GM23338 (cell line): Measurements from ENCODE around the gene GALNT14. TPM values are rescaled to one million over a fixed set of nuclear protein-coding genes. Genes with fewer than 3 reads are reported as not detected.
A peak's percentile ranks its signal among the peaks of the same experiment; 100 is the strongest.
"Not testable (repeated sequence)": the region's sequence is repeated elsewhere in the genome, so short reads cannot be mapped to it uniquely, and the experiment has no call there.

Source experiments
- ATAC-seq: fragments of 200-7000 bp; cut with Tn5 transposase; 3 replicates; pipeline ENCODE4 v1.9.1; 2020
- DNase-seq: peaks from one replicate; pipeline ENCODE4 v3.0.0-alpha.2; 2015; ENCODE audit warnings: low spot score
- H2AFZ ChIP-seq: fragments of 200-600 bp; sonication (generic); 2 replicates; pipeline ENCODE4 v1.8.0; 2016; ENCODE audit warnings: antibody characterized with exemption, mild to moderate bottlenecking, moderate library complexity
- H3F3A ChIP-seq: fragments of 200-600 bp; sonication (generic); replicated peaks from 2 replicates; pipeline ENCODE4 v1.8.0; 2017; ENCODE audit warnings: antibody characterized with exemption, mixed run types, low read depth
- H3K27ac ChIP-seq: fragments of 200-600 bp; sonication (generic); 2 replicates; pipeline ENCODE4 v1.6.1; 2016; ENCODE audit warnings: low read depth
- H3K27me3 ChIP-seq: fragments of 200-600 bp; sonication (generic); 2 replicates; pipeline ENCODE4 v1.8.0; 2016; ENCODE audit warnings: mild to moderate bottlenecking, mixed run types, moderate library complexity; ENCODE audit not compliant: insufficient read depth
- H3K36me3 ChIP-seq: fragments of 200-600 bp; sonication (generic); 2 replicates; pipeline ENCODE4 v1.8.0; 2016; ENCODE audit warnings: mild to moderate bottlenecking; ENCODE audit not compliant: insufficient read depth
- H3K4me1 ChIP-seq: fragments of 200-600 bp; sonication (generic); 2 replicates; pipeline ENCODE4 v1.8.0; 2016; ENCODE audit warnings: mild to moderate bottlenecking, moderate library complexity; ENCODE audit not compliant: insufficient read depth
- H3K4me2 ChIP-seq: fragments of 200-600 bp; sonication (generic); 2 replicates; pipeline ENCODE4 v1.7.1; 2017; ENCODE audit warnings: mixed run types
- H3K4me3 ChIP-seq: fragments of 200-600 bp; sonication (generic); 2 replicates; pipeline ENCODE4 v1.6.1; 2016; ENCODE audit warnings: mixed run types
- H3K79me2 ChIP-seq: fragments of 200-600 bp; sonication (generic); replicated peaks from 2 replicates; pipeline ENCODE4 v1.8.0; 2017; ENCODE audit warnings: mild to moderate bottlenecking; ENCODE audit not compliant: insufficient read depth
- H3K9me2 ChIP-seq: fragments of 200-600 bp; sonication (generic); 2 replicates; pipeline ENCODE4 v1.8.0; 2017; ENCODE audit not compliant: insufficient read depth
- H4K20me1 ChIP-seq: fragments of 200-600 bp; sonication (generic); replicated peaks from 2 replicates; pipeline ENCODE4 v1.8.0; 2017; ENCODE audit warnings: mild to moderate bottlenecking; ENCODE audit not compliant: insufficient read depth
- H3K27ac Mint-ChIP-seq: 2 replicates; pipeline ENCODE4 v1.8.0; 2020; ENCODE audit warnings: inconsistent platforms, mild to moderate bottlenecking, moderate library complexity, mixed read lengths
- H3K27me3 Mint-ChIP-seq: 3 replicates; pipeline ENCODE4 v1.8.0; 2022; ENCODE audit warnings: low read depth, mild to moderate bottlenecking, moderate library complexity, mixed read lengths, inconsistent platforms; ENCODE audit not compliant: insufficient read depth, poor library complexity
- H3K36me3 Mint-ChIP-seq: 3 replicates; pipeline ENCODE4 v1.8.0; 2021; ENCODE audit warnings: low read depth, mild to moderate bottlenecking, inconsistent platforms, moderate library complexity, mixed read lengths
- H3K4me1 Mint-ChIP-seq: 3 replicates; pipeline ENCODE4 v1.8.0; 2020; ENCODE audit warnings: mild to moderate bottlenecking, inconsistent platforms, mixed read lengths
- H3K4me3 Mint-ChIP-seq: 3 replicates; pipeline ENCODE4 v1.8.0; 2021; ENCODE audit warnings: moderate library complexity, mild to moderate bottlenecking, inconsistent platforms, mixed read lengths
- H3K9me3 Mint-ChIP-seq: 3 replicates; pipeline ENCODE4 v1.8.0; 2020; ENCODE audit warnings: moderate library complexity, mild to moderate bottlenecking, inconsistent platforms, mixed read lengths
- CREB1 ChIP-seq: fragments of 250-450 bp; sonication (Bioruptor Pico); IDR thresholded peaks from 2 replicates; pipeline ENCODE4 v1.5.0; 2020; ENCODE audit warnings: low read depth, mild to moderate bottlenecking, moderate library complexity
- EZH2phosphoT487 ChIP-seq: fragments of 200-600 bp; sonication (generic); IDR thresholded peaks from one replicate; pipeline ENCODE4 v1.8.1; 2018; ENCODE audit warnings: antibody characterized with exemption; ENCODE audit not compliant: unreplicated experiment
- JUNB ChIP-seq: IDR thresholded peaks from one replicate; pipeline ENCODE4 v1.6.1; 2016; ENCODE audit warnings: antibody characterized with exemption; ENCODE audit not compliant: unreplicated experiment
- ZNF114 ChIP-seq: fragments of 250-450 bp; sonication (Bioruptor Pico); IDR thresholded peaks from 2 replicates; pipeline ENCODE4 v1.5.0; 2020; ENCODE audit warnings: mild to moderate bottlenecking, moderate library complexity
- polyA plus RNA-seq: library from polyadenylated mRNA; unstranded; fragments of >200 nt; fragmentation: Nextera tagmentation; extraction: Ambion mirVana; gene quantifications from 2 replicates; pipeline ENCODE4 v1.2.1, GENCODE V29; 2016
- total RNA-seq: library from RNA; depleted of rRNA; stranded (reverse); fragments of >200 nt; shearing (Covaris generic); gene quantifications from 2 replicates; pipeline ENCODE4 v1.2.3, GENCODE V29; 2014
- TF ChIP-seq, protein P1 (sequence below), 2 experiments: fragments of 200-600 bp in 1 of 2; sonication (generic) in 1 of 2; conservative IDR thresholded peaks; 2 replicates each; pipeline versions ENCODE4 v1.5.1 to v1.6.1; 2016 to 2017; ENCODE audit warnings: antibody characterized with exemption in 2 of 2, low read depth in 2 of 2, mild to moderate bottlenecking in 2 of 2, moderate library complexity in 1 of 2
- TF ChIP-seq, protein P2 (sequence below): IDR thresholded peaks from one replicate; pipeline ENCODE4 v1.6.1; 2018; ENCODE audit warnings: antibody characterized with exemption; ENCODE audit not compliant: unreplicated experiment

Gene GALNT14
- total and polyA plus RNA-seq, 2 experiments from 2014 or later: 5.4 to 7.7 TPM

DNA sequence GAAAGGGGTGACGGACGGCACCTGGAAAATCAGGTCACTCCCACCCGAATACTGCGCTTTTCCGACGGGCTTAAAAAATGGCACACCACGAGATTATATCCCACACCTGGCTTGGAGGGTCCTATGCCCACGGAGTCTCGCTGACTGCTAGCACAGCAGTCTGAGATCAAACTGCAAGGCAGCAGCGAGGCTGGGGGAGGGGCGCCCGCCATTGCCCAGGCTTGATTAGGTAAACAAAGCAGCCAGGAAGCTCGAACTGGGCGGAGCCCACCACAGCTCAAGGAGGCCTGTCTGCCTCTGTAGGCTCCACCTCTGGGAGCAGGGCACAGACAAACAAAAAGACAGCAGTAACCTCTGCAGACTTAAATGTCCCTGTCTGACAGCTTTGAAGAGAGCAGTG is 233.8 kb downstream of the GALNT14 start:
- Mint-ChIP-seq H3K36me3 (peaks cover 21% of the 10 kb centered on the region), H3K9me3 (peaks cover 19% of the 10 kb centered on the region; the same call in 2 of the 3 replicates)
- not testable (repeated sequence) for H3K27me3 ChIP-seq, H3F3A ChIP-seq, H3K4me3 ChIP-seq, H3K4me3 Mint-ChIP-seq, H3K4me1 ChIP-seq, H3K27ac ChIP-seq, H3K79me2 ChIP-seq, H4K20me1 ChIP-seq, H3K9me2 ChIP-seq, DNase-seq, H3K27ac Mint-ChIP-seq, H2AFZ ChIP-seq, ATAC-seq, H3K36me3 ChIP-seq, H3K27me3 Mint-ChIP-seq, H3K4me1 Mint-ChIP-seq
- H3K4me2 ChIP-seq: peak overlapping the region; percentile 57; the same call in 1 of the 2 replicates

DNA sequence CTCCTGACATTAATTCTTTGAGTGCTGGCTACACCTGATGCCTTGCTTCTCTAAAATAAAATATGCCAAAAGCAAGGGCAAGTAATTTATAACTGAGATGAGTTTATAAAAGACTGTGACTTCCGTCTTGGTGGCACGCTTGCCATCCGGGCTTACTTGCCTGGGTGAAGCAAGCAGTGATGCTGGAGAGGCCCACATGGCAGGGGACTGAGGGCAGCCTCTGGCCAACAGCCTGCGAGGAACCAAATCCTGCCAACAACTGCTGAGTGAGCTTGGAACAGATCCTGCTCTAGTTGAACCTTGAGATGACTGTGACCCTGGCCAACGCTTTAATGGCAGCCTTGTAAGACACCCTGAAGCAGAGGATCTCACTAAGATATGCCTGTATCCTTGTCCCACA is 234.9 kb downstream of the GALNT14 start:
- H3K4me1 Mint-ChIP-seq: no peaks in the 10 kb centered on the region; the same call in 1 of the 3 replicates
- H3K36me3 ChIP-seq: no peaks in the 10 kb centered on the region
- peaks cover 5% of the 10 kb centered on the region for H3K27me3 Mint-ChIP-seq
- H3K79me2 ChIP-seq: no peaks in the 10 kb centered on the region
- no peaks in the 10 kb centered on the region for H4K20me1 ChIP-seq
- TF ChIP-seq, protein P1, sequence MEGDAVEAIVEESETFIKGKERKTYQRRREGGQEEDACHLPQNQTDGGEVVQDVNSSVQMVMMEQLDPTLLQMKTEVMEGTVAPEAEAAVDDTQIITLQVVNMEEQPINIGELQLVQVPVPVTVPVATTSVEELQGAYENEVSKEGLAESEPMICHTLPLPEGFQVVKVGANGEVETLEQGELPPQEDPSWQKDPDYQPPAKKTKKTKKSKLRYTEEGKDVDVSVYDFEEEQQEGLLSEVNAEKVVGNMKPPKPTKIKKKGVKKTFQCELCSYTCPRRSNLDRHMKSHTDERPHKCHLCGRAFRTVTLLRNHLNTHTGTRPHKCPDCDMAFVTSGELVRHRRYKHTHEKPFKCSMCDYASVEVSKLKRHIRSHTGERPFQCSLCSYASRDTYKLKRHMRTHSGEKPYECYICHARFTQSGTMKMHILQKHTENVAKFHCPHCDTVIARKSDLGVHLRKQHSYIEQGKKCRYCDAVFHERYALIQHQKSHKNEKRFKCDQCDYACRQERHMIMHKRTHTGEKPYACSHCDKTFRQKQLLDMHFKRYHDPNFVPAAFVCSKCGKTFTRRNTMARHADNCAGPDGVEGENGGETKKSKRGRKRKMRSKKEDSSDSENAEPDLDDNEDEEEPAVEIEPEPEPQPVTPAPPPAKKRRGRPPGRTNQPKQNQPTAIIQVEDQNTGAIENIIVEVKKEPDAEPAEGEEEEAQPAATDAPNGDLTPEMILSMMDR (conservative IDR thresholded peaks at IDR 0.05; ENCODE audit: low read depth in 2 of 2): no peak
- H3K4me3 Mint-ChIP-seq: no peak overlapping the region
- H2AFZ ChIP-seq: no peak overlapping the region
- no peaks in the 10 kb centered on the region for H3K27me3 ChIP-seq
- no peak overlapping the region for H3K4me3 ChIP-seq
- no peak overlapping the region for H3K27ac ChIP-seq
- H3K4me1 ChIP-seq: peaks cover 5% of the 10 kb centered on the region; the same call in 1 of the 2 replicates
- peaks cover 22% of the 10 kb centered on the region for H3K36me3 Mint-ChIP-seq
- H3F3A ChIP-seq: no peaks in the 10 kb centered on the region
- H3K9me3 Mint-ChIP-seq: peaks cover 19% of the 10 kb centered on the region; the same call in 2 of the 3 replicates
- no peaks in the 10 kb centered on the region for H3K9me2 ChIP-seq
- DNase-seq: no peak
- H3K27ac Mint-ChIP-seq: no peak overlapping the region
- ATAC-seq: no peak
- no peak overlapping the region for H3K4me2 ChIP-seq

DNA sequence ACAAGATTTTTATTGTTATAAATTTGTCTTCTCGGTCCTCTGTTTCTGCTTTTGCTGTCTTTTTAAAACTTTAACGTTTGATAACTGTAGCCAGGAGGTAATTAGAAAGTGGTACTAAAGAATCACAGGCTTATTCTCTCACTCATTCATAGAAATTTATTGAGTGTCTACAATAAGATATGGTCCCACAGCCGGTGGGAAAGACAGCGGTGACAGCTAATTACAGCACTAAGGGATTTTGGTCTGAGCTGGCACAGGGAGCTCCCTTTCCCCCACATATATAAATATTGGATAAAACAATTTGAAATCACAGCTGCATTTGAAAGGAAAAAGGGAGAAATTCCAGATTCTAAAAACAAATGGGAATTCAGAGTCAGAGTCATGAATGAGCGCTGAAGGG is 237.9 kb downstream of the GALNT14 start:
- ATAC-seq: no peak
- Mint-ChIP-seq H3K4me1 (no peaks in the 10 kb centered on the region; the same call in 1 of the 3 replicates), H3K4me3 (no peak overlapping the region), H3K9me3 (peaks cover 16% of the 10 kb centered on the region; the same call in 2 of the 3 replicates), H3K36me3 (peaks cover 22% of the 10 kb centered on the region), H3K27ac (no peak overlapping the region), H3K27me3 (peaks cover 5% of the 10 kb centered on the region)
- H3K36me3 ChIP-seq: no peaks in the 10 kb centered on the region
- DNase-seq: no peak
- H3K79me2 ChIP-seq: no peaks in the 10 kb centered on the region
- peaks cover 5% of the 10 kb centered on the region; the same call in 1 of the 2 replicates for H3K4me1 ChIP-seq
- H3K4me2 ChIP-seq: no peak overlapping the region
- H3K9me2 ChIP-seq: peaks cover 4% of the 10 kb centered on the region; the same call in 1 of the 2 replicates
- H3K4me3 ChIP-seq: no peak overlapping the region
- no peak overlapping the region for H3K27ac ChIP-seq
- no peaks in the 10 kb centered on the region for H4K20me1 ChIP-seq
- H3F3A ChIP-seq: no peaks in the 10 kb centered on the region
- no peaks in the 10 kb centered on the region for H3K27me3 ChIP-seq
- no peak overlapping the region for H2AFZ ChIP-seq
- TF ChIP-seq EZH2phosphoT487: no peak
- TF ChIP-seq ZNF114 (CRISPR knock-in tag): no peak
- TF ChIP-seq, protein P2, sequence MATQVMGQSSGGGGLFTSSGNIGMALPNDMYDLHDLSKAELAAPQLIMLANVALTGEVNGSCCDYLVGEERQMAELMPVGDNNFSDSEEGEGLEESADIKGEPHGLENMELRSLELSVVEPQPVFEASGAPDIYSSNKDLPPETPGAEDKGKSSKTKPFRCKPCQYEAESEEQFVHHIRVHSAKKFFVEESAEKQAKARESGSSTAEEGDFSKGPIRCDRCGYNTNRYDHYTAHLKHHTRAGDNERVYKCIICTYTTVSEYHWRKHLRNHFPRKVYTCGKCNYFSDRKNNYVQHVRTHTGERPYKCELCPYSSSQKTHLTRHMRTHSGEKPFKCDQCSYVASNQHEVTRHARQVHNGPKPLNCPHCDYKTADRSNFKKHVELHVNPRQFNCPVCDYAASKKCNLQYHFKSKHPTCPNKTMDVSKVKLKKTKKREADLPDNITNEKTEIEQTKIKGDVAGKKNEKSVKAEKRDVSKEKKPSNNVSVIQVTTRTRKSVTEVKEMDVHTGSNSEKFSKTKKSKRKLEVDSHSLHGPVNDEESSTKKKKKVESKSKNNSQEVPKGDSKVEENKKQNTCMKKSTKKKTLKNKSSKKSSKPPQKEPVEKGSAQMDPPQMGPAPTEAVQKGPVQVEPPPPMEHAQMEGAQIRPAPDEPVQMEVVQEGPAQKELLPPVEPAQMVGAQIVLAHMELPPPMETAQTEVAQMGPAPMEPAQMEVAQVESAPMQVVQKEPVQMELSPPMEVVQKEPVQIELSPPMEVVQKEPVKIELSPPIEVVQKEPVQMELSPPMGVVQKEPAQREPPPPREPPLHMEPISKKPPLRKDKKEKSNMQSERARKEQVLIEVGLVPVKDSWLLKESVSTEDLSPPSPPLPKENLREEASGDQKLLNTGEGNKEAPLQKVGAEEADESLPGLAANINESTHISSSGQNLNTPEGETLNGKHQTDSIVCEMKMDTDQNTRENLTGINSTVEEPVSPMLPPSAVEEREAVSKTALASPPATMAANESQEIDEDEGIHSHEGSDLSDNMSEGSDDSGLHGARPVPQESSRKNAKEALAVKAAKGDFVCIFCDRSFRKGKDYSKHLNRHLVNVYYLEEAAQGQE: no peak
- TF ChIP-seq JUNB: no peak
- TF ChIP-seq CREB1: no peak
